Measurements from ENCODE around the gene GPRC5B.

The GPRC5B gene

GRCh38 chr16:19898166-19898565 lies 13.5 kb upstream of the GPRC5B start:
- DNase-seq (ENCODE audit: low read depth) = no peak

DNA sequence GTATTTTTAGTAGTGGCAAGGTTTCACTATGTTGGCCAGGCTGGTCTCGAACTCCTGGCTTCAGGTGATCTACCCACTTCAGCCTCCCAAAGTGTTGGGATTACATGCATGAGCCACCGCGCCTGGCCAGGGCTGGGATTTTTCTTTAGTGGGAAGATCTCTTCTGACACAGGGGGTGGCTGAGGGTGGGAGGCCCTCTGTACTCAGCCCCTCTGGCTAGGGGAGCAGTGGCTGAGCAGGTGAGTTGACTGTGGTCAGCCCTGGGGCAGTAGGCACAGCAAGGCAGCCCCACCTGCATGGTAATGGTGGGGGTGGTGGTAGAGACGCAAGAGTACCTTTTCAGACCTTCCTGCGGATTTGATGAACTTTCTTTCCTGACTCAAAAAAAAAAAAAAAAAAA lies 12.3 kb upstream of the GPRC5B start:
- no peak for DNase-seq (ENCODE audit: low read depth)

GRCh38 chr16:19894586-19894985 lies 9.9 kb upstream of the GPRC5B start:
- no peak for DNase-seq (ENCODE audit: low read depth)

DNA sequence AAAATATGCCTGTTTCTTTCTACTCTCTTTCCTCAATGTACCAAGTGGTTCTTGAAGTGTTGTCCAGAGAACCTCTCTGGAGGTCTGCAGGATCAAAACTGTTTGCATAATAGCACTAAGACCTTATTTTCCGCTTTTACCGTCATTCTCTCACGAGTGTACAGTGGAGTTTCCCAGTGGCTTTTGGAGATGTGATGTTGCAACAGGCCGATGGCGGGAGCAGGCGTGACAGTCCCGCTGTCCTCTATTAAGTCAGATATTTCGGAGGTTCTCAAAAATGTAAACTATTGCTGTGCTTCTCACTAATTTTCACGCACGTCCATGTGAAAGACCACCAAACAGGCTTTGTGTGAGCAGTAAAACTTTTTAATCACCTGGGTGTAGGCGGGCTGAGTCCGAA lies 8.3 kb upstream of the GPRC5B start:
- DNase-seq (ENCODE audit: low read depth) = no peak

GRCh38 chr16:19890901-19891300 lies 6.3 kb upstream of the GPRC5B start:
- DNase-seq (ENCODE audit: low read depth) = no peak

GRCh38 chr16:19888834-19889233 lies 4.2 kb upstream of the GPRC5B start:
- DNase-seq (ENCODE audit: low read depth) = no peak

DNA sequence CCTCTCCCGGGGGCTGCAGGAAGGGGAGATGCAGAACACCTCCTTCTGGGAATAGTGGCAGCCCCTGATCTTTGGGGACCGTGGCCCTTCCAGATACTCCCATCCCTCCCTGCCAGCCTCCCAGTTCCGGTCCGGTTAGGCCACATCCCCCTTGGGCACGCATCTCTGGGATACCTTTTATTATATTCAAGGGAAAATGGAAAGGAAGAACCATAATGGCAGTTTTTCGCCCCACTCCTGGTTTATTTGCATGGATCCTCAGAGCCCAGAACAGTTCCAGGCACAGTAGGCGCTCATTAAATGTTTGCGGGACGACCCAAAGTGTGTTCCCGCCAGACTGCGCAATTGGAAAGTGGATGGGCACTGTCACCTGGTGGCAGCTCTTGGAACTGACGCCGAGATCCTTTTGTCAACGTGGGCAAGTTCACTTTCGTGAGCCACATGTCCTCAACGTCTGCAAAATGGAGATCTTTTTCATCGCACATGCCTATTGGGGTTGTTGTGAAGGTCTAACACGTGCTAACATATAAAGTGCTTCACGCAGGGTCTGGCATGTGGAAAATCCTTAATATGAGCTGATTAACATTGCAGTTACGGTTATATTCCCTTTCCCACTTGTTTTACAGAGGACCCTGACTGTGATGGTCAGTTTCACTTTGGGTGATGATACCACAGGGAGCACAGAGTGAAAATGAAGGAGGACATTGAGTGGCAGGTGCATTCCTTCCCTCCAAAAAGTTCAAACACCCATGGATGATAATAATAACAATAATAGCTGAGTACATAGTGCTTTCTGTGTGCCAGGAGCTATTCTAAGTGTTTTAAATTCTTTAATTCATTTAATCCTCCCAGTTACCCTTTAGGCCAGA lies 1.7 kb upstream of the GPRC5B start:
- DNase-seq (ENCODE audit: low read depth) = peak; percentile 64

- DNase-seq (ENCODE audit: low read depth) = no peak
These were observed 914 bp upstream of the GPRC5B start for GRCh38 chr16:19885451-19886072.

GRCh38 chr16:19883966-19884485 lies 622 bp downstream of the GPRC5B start:
- DNase-seq (ENCODE audit: low read depth) = no peak

DNA sequence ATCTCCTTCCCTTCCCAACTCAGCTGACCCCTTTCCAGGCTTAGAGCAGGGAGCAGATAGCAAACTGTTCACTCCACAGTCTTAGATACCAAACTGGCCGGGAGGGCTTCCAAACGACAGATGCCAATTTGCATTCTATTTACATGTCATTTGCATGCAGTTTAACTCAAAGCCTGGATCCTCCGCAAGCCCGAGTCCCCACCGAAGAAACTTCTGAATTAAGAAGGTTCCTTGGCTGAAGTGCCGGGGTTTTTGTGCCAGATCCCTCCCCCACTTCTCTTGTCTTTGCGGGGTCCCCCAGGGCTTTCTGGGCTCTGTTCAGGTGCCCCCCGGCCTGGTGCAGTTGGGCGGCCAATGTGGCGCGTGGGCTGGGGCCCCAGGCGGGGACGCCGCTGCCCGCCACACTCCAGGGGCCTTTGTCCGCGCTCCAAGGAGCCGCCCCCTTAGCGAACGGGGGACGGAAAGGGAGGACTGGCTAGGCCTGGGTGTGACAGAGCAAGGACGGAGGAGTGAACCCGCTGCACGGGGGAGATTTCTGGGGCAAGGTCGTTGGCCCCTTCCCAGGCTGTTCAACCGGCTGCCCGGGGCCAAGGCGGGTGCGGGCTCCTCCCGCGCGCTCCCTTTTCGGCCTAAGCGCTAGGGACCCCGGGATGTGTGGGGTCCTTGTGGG lies 1.2 kb downstream of the GPRC5B start:
- DNase-seq (ENCODE audit: low read depth) = no peak

DNA sequence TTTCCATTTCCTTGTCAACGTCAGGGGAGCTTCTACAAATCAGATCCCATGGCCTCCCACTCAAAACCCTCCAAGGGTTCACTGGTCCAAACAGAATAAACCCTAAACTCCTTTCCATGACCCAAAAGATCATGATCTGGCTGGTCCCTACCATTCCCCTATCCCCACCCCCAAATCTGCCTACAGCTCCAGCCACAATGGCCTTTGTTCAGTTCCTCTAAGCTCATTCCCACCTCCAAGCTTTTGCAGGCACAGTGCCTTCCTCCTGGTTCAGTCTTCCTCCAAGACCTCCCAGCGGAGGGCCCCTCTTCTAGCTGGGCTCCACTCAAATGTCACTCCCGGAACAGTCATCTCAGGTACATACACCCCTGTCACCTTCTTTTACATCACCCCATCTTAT lies 2.0 kb downstream of the GPRC5B start:
- no peak for DNase-seq (ENCODE audit: low read depth)

GRCh38 chr16:19882186-19882585 lies 2.5 kb downstream of the GPRC5B start:
- DNase-seq (ENCODE audit: low read depth) = no peak

DNA sequence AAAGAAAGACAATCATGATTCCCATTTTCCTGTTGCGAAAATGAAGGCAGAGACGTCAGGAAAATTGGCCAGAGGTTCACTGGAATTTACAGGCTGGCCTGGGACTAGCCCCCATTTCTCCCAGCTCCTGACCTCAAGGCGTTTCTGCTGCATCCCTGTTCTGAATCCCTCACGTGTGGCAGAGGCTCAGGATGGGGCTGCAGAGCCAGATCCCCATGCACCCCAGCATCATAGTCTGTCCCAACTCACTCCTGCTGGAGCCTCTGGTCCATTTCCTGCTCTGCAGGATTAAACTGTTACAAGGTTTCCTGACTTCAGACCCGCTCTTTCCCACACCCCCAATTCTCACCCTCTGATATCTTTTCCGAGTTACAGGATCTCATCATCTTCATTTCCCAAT lies 2.9 kb downstream of the GPRC5B start:
- DNase-seq (ENCODE audit: low read depth) = no peak

DNA sequence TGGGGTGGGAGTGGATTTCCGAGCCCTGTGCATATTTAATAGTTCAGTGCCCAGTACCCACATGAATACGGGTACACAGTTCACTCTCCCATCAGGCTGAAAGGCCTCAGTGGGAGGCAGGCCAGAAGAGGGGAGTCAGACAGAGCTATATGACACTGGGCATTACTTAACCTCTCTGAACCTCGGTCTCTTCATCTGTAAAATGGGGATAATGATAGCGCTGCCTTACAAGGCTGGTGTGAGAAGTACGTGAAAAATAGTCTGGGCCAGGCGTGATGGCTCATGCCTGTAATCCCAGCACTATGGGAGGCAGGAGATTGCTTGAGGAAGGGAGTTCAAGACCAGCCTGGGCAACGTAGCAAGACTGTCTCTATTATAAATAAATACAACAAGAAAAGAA lies 3.6 kb downstream of the GPRC5B start:
- DNase-seq (ENCODE audit: low read depth) = no peak

GRCh38 chr16:19879241-19879792 lies 5.3 kb downstream of the GPRC5B start:
- no peak for DNase-seq (ENCODE audit: low read depth)

- no peak for DNase-seq (ENCODE audit: low read depth)
These were observed 5.9 kb downstream of the GPRC5B start for GRCh38 chr16:19878757-19879156.

GRCh38 chr16:19876501-19877059 lies 8.1 kb downstream of the GPRC5B start:
- DNase-seq (ENCODE audit: low read depth) = no peak

DNA sequence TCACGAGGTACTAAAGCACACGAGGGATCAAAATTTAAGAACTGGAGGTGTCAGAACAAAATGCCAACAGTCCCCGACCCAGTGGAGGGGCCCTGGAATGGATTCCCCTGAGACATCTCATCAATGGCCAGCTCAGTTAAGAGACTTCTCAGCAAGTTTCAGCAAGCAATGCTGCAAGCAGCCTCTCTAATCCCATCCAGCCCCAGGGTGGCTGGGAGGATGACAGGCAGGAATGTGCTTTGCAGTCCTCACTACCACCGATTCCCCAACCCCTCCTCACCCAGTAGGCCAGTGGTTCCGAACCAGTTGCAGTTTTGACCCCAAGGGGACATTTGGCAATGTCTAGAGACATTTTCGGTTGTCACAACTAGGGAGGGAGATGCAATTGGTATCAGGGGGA lies 8.7 kb downstream of the GPRC5B start:
- DNase-seq (ENCODE audit: low read depth) = no peak

- no peak for DNase-seq (ENCODE audit: low read depth)
These were observed 9.6 kb downstream of the GPRC5B start for GRCh38 chr16:19874851-19875546.

- DNase-seq (ENCODE audit: low read depth) = no peak
These were observed 10.6 kb downstream of the GPRC5B start for GRCh38 chr16:19874026-19874425.

GRCh38 chr16:19872935-19873334 lies 11.7 kb downstream of the GPRC5B start:
- no peak for DNase-seq (ENCODE audit: low read depth)

All from fibroblast of gingiva (primary cell).